Fibroblast of skin of right quadriceps (primary cell): ENCODE data around the gene CYP3A4.
"Not testable (repeated sequence)": the region's sequence is repeated elsewhere in the genome, so short reads cannot be mapped to it uniquely, and the experiment has no call there.

Experiments
- DNase-seq: peaks from one replicate; pipeline ENCODE4 v3.0.0-alpha.2; 2013

CYP3A4 gene

DNA sequence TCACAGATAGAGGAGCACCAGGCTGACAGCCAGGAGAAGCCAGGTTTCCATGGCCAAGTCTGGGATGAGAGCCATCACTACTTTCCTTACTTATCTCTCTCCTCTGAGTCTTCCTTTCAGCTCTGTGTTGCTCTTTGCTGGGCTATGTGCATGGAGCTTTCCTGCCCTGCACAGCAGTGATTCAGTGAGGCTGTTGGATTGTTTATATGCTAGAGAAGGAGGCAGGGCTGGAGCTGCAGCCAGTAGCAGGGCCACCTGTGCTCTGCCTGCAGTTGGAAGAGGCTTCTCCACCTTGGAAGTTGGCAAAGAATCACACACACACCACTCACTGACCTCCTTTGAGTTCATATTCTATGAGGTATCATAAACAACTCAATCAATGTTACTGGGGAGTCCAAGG lies at the start of gene CYP3A4:
Gene CYP3A4 (minus strand): TSS at position 178 of the 400 bp plus-strand sequence. CDS start 103 bp downstream, at position 75.
- DNase-seq: no peak

DNA sequence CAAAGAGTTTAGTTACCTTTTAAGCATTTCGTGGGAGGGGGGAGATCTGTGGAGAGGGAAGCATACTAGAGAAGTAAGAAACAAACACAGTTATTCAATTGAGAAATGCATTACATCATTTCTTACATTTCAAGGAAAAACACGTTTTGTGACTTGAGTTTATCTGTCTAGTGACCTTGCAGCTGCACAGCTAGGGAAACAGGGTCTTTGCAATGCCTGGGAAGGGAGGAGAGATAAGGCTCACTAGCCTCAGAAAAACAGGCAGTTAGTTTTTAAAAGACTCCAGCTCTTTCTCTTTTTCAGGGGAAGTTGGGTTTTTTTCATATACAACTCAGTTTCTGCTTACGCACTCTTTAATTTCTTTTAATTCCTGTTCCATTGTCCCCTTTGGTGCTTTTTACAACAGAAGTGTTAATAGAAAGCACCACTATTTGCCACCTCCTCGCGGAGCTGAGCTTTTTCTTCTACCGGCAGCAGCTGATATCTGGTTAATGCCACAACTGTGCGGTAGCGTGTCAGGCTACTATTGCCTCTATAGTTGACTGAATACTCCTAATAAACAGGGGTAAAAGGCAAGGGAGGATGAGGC lies 49.4 kb upstream of the CYP3A4 start:
- DNase-seq: no peak

DNA sequence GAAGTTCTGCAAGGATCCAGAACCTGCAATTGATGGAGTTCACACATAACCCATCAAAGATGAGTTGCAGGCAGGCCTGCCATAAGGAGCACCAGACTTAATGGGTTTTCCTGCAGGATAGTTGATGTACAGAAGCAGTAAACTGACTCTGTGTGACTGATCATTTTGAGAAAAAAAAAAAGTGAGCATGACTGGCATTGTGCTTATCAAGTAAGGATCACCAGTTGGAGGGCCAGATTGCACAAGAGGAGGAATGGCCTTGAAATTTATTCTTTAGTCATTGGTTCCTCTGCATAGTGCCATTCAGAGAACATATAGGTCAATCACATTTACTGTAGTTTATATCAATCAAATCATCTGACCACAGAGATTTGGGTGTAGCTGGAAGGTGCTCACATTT lies 47.6 kb upstream of the CYP3A4 start:
- DNase-seq: no peak

DNA sequence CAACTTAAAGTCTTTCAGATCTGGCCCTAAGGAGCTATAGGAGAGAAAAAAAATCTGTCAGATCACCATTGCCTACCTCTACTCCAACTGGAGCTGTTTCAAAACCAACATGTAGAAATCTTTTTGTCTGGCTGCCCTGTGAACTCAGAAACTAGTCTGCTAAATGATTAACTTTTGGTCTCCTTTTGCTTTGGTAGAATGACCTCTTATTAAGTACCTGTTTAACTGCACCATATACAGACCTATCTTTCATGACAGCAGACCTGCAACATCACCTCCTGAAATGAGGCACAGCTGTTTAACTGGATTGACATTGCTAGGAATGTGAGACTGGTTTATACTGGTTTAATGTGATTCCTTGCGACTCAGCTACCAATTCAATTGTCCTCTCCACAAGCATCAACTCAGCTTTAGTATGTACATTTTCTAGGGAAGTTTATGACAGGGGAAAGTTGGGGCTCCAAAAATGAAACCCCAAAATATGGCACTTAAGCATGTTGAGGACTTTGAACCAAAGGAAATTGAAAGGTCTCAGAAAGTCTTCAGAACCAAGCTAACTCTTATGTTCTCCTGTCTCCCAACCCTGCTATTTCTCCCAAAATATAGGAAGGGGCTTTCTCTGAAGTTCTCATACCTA lies 45.7 kb upstream of the CYP3A4 start:
- DNase-seq: no peak

DNA sequence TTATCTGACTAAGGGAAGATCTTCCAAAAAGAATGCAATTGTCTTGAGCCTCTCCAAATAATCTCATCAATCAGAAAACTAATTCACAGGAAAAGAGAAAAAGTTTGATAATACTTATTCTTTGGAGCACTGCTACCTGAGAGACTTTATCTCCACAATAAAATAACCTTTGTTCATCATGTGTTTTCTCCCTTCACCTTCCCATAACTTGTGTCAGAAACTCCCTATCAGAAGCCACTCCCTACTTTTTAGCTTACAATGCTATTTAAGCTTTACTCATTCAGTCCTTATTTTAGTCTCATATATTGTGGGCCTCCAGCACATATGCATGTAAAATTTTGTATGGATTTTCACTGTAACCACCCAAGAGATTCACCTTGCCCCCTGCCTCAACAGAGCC lies 44.8 kb upstream of the CYP3A4 start:
- DNase-seq: no peak

DNA sequence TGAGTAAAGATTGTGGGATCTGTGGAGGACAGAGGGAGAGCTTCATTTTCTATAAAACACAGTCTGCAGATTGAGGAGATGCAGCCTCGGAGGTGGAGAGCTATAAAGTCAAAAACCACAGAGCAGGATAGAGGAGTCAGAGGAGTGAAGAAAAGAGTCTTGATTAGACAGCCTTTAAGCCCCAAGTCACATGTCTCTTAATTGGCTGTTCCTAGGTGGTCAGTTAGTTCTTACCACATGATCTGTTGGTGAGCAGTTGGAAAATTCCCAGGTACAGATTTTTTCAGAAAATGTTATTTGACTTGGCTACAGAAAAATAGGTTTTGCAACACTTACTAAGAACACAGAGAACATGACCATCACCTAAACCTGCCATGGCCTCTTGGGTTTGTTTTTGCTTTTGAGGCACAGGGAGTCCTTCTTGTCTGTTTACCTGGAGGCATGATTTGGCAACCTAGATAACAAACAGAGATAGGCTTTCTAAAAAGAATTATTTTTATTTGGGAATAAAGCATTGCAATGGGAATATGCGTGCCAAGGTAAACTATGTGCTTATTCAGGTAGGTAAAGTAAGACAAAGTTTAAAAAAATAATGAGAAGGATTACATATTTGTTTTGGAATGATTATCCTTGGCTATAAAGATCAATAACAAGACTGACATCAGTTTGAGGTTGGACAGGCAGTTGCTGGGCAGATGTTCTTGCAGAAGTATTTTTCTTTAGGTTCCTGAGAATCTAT lies 43.2 kb upstream of the CYP3A4 start:
- DNase-seq: no peak

DNA sequence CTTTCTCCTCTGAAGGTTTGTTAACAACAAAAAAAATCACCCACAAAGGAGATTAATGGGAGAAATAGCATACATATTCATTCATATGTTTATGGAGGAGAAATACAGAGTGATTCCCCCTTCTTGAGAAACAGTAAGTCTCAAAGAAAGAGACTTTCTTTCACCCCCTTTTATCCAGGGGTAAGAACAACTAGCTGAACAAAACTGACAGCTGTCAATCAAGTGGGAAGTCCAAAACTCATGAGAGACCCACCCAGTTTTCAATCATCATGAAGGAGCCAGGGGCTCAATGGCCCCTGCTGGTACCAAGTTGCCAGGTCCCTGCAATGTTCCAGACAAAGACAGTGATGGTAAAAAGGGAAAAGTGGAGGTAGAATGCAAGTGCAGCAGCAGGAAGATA lies 41.9 kb upstream of the CYP3A4 start:
- DNase-seq: no peak

DNA sequence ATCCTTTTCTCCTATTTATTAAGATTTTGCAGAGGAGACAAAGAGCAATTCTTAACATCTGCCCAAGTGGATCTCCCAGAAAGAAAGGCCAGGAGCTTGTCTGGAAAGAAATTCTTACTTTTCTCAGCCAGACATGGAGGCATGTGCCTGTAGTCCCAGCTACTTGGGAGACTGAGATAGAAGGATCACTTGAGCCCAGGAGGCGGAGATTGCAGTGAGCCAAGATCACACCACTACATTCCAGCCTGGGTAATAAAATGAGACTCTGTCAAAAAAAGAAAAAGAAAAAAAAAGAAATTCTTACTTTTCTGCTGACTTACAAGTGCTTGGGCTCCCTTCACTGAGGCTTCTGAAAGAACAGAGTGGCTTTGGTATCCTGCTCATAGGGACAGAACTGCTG lies 41.5 kb upstream of the CYP3A4 start:
- no peak for DNase-seq

DNA sequence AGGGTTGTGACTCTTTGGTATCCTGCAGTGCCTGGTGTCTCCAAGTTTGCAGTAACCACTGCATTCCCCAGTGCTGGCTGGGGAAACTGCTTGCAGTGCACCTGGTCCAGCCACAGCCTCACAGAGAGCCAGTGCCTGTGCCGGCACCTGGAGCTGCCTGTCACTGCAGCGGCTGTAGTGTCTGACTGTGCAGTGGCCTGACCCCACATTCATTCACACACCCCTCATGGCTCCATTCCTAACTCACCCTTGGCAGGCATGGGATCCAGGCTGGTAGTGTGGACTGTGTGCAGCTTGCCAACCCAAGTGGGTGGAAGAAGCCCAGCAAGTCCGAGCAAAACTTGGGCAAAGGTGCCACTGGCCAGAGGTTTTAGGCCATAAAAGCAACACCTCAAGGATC lies 40.1 kb upstream of the CYP3A4 start:
- no peak for DNase-seq

DNA sequence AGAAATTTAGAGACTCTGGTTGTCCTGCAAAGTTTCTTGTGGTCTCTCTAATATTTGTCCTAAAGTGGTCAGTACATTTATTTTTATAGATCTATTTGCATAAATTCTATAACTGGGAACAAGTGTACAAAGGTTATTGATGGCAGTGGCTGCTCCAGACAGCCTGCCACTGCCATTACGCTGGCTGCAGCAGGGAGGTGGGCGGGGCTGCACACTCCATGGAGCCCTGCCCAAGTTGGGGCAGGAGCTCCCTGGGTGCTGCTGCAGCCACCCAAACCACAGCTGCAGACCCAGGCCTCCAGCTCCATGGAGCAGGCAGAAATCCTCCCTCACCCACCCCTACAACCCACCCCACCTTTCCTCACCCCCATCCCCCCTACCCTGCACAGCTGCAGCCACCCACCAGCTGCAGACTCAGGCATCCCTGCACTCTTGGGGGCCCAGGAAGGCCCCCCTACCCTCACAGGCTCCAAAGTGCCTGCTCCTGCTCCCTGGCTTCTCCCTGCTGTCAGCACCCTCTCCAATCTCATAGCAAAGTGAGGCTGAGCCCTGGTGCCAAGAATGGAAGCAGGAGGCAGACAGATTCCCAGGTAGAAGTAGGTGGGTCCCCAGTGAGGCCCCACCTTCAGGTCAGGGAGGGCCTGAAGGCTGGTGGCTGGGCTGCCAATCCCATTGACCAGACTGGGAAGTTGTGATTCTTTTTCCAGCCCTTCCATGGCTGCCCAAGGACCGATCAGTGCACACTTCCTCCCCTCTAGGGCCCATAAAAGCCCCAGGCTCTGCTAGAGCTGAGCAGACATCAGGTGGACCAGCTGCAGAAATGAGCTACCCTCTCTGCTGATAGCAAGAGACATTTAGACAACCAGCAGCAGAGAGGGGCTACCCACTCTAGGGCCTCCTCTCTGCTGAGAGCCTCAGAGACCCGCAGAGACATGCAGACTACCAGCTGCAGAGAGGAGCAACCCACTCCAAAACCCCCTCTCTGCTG lies 39.0 kb upstream of the CYP3A4 start:
- DNase-seq: no peak

DNA sequence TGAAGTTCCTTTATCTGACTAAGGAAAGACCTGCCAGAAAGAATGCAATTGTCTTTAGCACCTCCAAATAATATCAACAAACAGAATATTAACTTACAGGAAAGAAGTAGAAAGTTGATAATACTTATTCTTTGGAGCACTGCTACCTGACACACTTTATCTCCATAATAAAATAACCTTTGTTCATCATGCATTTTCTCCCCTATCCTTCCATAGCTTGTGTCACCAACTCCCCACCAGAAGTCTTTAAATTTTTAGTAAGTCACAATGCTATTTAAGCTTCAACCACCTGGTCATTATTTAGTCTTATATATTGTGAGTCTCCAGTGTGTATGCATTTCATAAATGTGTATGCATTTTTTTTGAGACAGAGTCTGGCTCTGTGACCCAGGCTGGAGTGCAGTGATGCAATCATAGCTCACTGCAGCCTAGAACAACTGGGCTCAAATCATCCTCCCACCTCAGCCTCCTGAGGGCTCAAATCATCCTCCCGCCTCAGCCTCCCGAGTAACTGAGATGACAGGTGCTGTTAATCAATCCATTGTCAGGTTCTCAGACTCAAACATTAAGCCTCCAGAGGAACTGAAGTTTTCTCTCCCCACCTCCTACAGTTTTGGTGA lies 36.5 kb upstream of the CYP3A4 start:
- no peak for DNase-seq

DNA sequence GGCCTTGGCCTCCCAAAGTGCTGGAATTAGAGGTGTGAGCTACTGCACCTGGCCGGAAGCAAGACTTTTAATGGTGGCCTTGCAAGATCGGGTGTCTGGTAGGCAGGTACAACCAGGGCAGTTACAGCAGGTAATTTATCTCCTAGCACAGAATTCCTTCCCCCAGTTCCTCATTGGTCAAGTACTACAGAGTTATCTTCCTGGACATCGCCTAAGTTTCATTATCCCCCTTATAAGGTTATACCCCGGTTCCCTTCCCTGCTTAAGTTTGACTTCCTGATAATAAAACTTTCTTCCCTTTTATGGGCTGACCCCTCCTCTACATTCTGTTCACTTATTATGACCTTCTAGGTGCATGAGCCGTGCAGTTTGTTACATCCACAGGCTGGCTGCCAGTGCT lies 24.8 kb upstream of the CYP3A4 start:
- DNase-seq: no peak

DNA sequence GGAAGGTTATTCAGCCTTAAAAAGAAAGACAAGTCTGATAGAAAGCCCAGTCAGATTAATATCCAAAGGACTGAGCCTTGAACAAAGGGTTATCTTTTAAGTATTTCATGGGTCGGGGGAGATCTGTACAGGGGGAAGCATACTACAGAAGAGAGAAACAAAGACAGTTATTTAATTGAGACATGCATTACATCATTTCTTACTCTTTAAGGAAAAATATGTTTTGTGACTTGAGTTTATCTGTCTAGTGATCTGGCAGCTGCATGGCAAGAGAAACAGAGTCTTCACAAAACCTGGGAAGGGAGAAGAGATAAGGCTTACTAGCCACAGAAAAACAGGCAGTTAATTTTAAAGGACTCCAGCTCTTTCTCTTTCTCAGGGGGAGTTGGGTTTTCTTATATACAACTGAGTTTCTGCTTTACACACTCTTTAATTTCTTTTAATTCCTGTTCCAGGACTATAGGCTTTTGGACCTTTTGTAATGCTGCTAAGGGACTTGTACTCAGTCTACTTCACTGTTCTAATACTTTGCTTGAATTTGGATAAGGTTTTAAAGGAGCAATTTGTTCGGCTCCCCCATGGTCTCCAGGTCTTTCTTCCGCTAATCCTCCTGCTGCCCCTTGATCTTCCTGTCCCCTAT lies 23.0 kb upstream of the CYP3A4 start:
- no peak for DNase-seq

DNA sequence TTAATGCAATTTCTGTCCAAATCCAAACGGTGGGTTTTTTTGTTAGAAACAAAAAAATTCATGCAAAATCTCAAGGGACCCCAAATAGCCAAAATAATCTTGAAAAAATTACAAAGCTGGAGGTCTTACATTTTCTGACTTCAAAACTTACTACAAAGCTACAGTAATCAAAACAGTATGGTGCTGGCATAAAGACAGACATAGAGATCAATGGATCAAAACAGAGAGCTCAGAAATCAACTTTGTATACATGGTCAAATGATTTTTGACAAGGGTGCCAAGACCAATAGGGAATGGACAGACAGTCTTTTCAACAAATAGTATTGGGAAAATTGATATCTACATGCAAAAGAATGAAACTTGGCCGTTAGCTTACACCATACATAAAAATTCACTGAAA lies 21.7 kb upstream of the CYP3A4 start:
- DNase-seq: no peak

DNA sequence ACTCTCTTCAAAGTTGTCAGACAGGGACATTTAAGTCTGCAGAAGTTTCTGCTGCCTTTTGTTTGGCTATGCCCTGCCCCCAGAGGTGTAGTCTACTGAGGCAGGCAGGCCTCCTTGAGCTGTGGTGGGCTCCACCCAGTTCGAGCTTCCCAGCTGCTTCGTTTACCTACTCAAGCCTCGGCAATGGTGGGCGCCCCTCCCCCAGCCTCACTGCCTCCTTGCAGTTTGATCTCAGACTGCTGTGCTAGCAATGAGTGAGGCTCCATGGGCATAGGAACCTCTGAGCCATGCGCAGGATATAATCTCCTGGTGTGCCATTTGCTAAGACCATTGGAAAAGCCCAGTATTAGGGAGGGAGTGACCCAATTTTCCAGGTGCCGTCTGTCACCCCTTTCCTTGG lies 19.1 kb upstream of the CYP3A4 start:
- DNase-seq: not testable (repeated sequence)

DNA sequence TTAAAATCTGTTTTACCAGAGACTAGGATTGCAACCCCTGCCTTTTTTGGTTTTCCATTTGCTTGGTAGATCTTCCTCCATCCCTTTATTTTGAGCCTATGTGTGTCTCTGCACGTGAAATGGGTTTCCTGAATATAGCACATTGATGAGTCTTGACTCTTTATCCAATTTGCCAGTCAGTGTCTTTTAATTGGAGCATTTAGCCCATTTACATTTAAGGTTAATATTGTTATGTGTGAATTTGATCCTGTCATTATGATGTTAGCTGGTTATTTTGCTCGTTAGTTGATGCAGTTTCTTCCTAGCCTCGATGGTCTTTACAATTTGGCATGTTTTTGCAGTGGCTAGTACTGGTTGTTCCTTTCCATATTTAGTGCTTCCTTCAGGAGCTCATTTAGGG lies 17.4 kb upstream of the CYP3A4 start:
- DNase-seq: not testable (repeated sequence)

DNA sequence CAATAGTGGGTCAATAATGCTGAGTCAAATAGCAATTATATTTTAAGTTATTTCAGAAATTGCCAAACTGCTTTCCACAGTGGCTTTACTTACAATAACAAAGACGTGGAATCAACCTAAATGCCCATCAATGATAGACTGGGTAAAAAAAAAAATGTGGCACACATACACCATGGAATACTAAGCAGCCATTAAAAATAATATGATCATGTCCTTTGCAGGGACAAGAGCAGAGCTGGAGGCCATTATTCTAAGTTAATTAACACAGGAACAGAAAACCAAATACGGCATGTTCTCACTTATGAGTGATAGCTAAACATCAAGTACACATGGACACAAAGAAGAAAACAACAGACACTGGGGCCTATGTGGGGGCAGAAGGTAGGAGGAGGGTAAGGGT lies 15.0 kb upstream of the CYP3A4 start:
- DNase-seq: no peak

DNA sequence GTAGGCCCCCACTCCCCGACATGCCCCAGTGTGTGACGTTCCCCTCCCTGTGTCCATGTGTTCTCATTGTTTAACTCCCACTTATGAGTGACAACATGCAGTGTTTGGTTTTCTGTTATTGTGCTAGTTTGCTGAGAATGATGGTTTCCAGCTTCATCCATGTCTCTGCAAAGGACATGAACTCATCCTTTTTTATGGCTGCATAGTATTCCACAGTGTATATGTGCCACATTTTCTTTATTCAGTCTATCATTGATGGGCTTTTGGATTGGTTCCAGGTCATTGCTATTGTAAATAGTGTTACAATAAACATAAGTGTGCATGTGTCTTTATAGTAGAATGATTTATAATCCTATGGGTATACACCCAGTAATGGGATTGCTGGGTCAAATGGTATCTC lies 11.9 kb upstream of the CYP3A4 start:
- DNase-seq: not testable (repeated sequence)

DNA sequence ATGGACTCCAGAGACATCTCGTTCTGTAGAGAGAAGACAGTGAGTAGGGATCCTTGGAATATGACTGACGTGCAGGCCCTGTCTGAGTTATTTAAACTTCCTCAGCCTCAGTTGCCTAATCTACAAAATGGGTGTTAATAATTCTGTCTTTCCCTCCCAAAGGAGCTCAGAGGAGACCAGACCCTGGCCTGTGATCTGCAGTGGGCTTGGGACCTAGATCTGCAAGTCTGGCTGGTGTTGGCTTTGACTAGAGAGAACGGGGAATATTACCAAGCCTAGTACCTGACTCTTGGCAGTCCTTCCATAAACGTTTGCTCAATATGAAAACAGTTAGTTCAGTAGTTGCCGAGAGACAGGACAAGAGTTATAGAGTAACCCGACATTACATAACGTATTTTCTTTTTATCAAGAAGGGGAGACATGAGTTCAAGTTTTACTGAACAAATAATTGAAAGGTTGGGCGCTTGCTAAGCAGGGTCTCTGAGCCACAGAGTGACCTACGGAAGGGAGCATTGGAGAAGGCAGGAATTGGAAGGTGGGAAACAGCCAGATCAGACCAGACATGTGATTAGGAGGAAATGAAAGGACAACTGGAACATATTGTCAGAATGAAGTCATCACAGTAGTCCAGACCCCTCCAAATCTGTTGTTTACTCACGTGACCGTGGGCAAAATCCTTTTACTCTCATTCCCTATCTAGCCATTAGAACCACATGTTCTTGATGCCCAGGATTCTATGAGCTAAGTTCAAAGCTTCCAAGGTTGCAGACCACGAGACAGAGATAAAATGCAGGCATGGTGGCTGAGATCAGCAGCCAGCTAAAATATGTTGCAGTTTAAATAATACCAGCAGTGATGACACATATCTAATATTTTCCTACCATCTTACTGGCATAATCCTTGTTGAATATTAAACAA lies 10.9 kb upstream of the CYP3A4 start:
- DNase-seq: peak; percentile 12

DNA sequence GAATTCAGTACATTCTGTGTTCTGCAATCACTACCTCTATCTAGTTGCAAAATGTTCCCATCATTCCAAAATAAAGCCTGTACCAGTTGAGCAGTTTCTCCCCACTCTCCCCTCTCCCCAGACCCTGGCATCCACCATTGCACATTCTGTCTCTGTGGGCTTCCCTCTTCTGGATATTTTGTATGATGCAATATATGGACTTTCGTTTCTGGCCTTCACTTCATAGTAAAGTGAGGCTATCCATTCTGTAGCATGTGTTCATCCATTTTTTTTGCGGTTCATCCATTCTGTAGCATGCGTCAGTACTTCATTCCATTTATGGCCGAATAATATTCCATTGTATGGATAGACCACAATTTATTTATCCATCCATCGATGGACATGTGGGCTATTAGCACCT lies 9.5 kb upstream of the CYP3A4 start:
- DNase-seq: no peak

DNA sequence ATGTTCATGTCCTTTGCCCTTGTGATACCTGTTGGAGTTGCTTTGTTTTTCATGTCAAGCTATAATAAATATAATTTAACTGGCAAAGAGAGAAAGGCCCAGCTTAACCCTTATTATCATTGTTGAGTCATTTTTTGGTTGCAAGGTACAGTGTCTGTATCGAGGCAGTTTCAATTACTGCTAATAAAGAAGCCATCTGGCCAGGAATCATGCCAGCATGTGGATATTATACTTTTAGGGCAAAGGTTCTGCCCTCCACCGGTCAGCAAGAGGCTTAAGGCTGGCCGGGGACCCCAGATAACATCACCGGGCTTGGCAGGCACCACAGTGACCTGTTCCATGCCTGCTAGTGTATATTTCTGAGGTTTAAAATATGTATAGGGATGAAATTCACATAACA lies 9.0 kb upstream of the CYP3A4 start:
- no peak for DNase-seq
